Measurements from ENCODE around the gene MAGI2. TPM values are rescaled to one million over a fixed set of nuclear protein-coding genes. Genes with fewer than 3 reads are reported as not detected.

The MAGI2 gene
- total RNA-seq, 1 experiment from 2014 or later = 14.3 TPM

DNA sequence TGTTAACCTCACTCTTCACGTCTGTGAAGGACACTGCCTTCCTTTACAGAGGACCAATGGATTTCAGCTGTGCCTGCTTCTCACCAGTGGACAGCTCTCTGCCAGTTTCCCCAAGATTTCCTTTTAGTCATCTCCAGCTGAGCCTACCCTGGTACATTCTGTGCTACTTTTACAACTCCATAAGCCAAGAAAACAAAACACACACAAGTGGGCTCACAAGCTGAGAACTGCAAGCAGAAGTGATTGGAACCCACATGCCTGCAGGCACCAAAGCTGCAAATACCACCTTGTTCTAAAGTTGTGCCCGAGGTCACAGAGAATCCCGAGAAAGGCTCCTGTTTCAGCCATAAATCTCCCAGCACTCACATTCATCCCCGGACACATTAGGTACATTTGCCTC is 1018.1 kb downstream of the MAGI2 start:
- H3K4me1 ChIP-seq (ENCODE audit: insufficient read depth, low read length) = no peaks in the 10 kb centered on the region; the same call in 1 of the 2 replicates
- H3K79me1 ChIP-seq (ENCODE audit: insufficient read depth, low read depth, low read length, poor library complexity, severe bottlenecking) = no peaks in the 10 kb centered on the region
- H3T11ph ChIP-seq (ENCODE audit: low read length) = no peak overlapping the region
- no peak overlapping the region for H4K5ac ChIP-seq (ENCODE audit: insufficient read length, low read depth, low read length)
- no peak overlapping the region for H3K4ac ChIP-seq (ENCODE audit: low read depth, low read length)
- Mint-ChIP-seq H3K27ac (peak overlapping the region in 2 of 3 experiments; percentile 5 to 48; a peak in 2 of 7 replicates), H3K4me1 (peaks cover 0 to 8% of the 10 kb centered on the region in 2 experiments; a peak in 1 of 4 replicates), H3K36me3 (ENCODE audit: insufficient read depth in 1 of 3, low read depth in 3 of 3) (no peaks in the 10 kb centered on the region), H3K27me3 (ENCODE audit: low read depth) (no peaks in the 10 kb centered on the region), H3K4me3 (no peak overlapping the region), H3K9me3 (no peaks in the 10 kb centered on the region)
- H3K23ac ChIP-seq (ENCODE audit: insufficient read length, low read depth, low read length) = no peak overlapping the region
- no peak overlapping the region for H2BK15ac ChIP-seq (ENCODE audit: low read depth, low read length)
- H4K8ac ChIP-seq (replicated peaks; ENCODE audit: insufficient read length, low read depth, low read length) = no peak overlapping the region
- H3K14ac ChIP-seq (ENCODE audit: insufficient read depth, low read length) = no peak overlapping the region
- H2BK12ac ChIP-seq (ENCODE audit: insufficient read length, low read depth, low read length) = no peak overlapping the region
- H2AFZ ChIP-seq (ENCODE audit: low read length) = no peak overlapping the region
- H2AK5ac ChIP-seq (ENCODE audit: insufficient read length, low read length) = no peak overlapping the region
- no peak overlapping the region for H3K56ac ChIP-seq (ENCODE audit: insufficient read length, low read depth, low read length)
- H4K20me1 ChIP-seq (ENCODE audit: control insufficient read depth, insufficient read depth, insufficient read length) = no peaks in the 10 kb centered on the region
- no peak overlapping the region for H2BK5ac ChIP-seq (ENCODE audit: insufficient read length, low read length)
- no peaks in the 10 kb centered on the region for H3K27me3 ChIP-seq (ENCODE audit: insufficient read depth, low read length)
- H3K79me2 ChIP-seq (ENCODE audit: insufficient read depth, low read length) = no peaks in the 10 kb centered on the region
- no CpG with 5 or more reads among the region's 4 CpGs for WGBS (ENCODE audit: extremely low coverage, insufficient read length, low lambda C conversion rate)
- H3K9me3 ChIP-seq (ENCODE audit: control insufficient read depth, low read depth, low read length) = no peaks in the 10 kb centered on the region
- H3K9ac ChIP-seq (ENCODE audit: extremely low read depth, insufficient read length, low read length) = no peak overlapping the region
- no peak overlapping the region for H4K91ac ChIP-seq (ENCODE audit: insufficient read length, low read depth, low read length)
- no peaks in the 10 kb centered on the region for H3K23me2 ChIP-seq (ENCODE audit: insufficient read length, low read depth, low read length, poor library complexity, severe bottlenecking)
- no peak overlapping the region for H2BK20ac ChIP-seq (ENCODE audit: low read depth, low read length, poor library complexity, severe bottlenecking)
- no peak overlapping the region for H3K4me2 ChIP-seq (ENCODE audit: insufficient read depth, insufficient read length, low read length)
- H2BK120ac ChIP-seq (ENCODE audit: low read depth, low read length, poor library complexity, severe bottlenecking) = no peak overlapping the region
- DNase-seq = no peak
- H3K18ac ChIP-seq (ENCODE audit: insufficient read length, low read depth, low read length) = no peak overlapping the region
- TF ChIP-seq, protein P1, sequence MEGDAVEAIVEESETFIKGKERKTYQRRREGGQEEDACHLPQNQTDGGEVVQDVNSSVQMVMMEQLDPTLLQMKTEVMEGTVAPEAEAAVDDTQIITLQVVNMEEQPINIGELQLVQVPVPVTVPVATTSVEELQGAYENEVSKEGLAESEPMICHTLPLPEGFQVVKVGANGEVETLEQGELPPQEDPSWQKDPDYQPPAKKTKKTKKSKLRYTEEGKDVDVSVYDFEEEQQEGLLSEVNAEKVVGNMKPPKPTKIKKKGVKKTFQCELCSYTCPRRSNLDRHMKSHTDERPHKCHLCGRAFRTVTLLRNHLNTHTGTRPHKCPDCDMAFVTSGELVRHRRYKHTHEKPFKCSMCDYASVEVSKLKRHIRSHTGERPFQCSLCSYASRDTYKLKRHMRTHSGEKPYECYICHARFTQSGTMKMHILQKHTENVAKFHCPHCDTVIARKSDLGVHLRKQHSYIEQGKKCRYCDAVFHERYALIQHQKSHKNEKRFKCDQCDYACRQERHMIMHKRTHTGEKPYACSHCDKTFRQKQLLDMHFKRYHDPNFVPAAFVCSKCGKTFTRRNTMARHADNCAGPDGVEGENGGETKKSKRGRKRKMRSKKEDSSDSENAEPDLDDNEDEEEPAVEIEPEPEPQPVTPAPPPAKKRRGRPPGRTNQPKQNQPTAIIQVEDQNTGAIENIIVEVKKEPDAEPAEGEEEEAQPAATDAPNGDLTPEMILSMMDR (conservative IDR thresholded peaks at IDR 0.05) = no peak
- H3K27ac ChIP-seq (ENCODE audit: insufficient read length, low read depth, low read length) = no peak overlapping the region
